ENCODE measurements around the gene ADD2. TPM values are rescaled to one million over a fixed set of nuclear protein-coding genes. Genes with fewer than 3 reads are reported as not detected.

ADD2 gene
- total and polyA plus RNA-seq, 2 experiments from 2014 or later, result 34.6 to 223 TPM

- peaks cover 38% of the 10 kb centered on the region for H3K4me1 ChIP-seq (ENCODE audit: insufficient read depth)
- TF ChIP-seq CREB1 (CRISPR knock-in tag; IDR thresholded peaks at IDR 0.05; ENCODE audit: low read depth), result no peak
- TF ChIP-seq, protein P1, sequence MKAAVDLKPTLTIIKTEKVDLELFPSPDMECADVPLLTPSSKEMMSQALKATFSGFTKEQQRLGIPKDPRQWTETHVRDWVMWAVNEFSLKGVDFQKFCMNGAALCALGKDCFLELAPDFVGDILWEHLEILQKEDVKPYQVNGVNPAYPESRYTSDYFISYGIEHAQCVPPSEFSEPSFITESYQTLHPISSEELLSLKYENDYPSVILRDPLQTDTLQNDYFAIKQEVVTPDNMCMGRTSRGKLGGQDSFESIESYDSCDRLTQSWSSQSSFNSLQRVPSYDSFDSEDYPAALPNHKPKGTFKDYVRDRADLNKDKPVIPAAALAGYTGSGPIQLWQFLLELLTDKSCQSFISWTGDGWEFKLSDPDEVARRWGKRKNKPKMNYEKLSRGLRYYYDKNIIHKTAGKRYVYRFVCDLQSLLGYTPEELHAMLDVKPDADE (IDR thresholded peaks at IDR 0.05), result no peak
- no peak for TF ChIP-seq ZNF114 (CRISPR knock-in tag; IDR thresholded peaks at IDR 0.05)
- no peak for TF ChIP-seq ZNF331 (CRISPR knock-in tag; IDR thresholded peaks at IDR 0.05; ENCODE audit: low read depth)
- TF ChIP-seq JUNB (IDR thresholded peaks at IDR 0.05; ENCODE audit: unreplicated experiment), result no peak
- TF ChIP-seq STAT1 (IDR thresholded peaks at IDR 0.05; ENCODE audit: unreplicated experiment), result no peak
- TF ChIP-seq POLR2AphosphoS5 (IDR thresholded peaks at IDR 0.05; ENCODE audit: low read depth), result no peak
- TF ChIP-seq EZH2phosphoT487 (IDR thresholded peaks at IDR 0.05; ENCODE audit: unreplicated experiment), result no peak
- TF ChIP-seq, protein P2, sequence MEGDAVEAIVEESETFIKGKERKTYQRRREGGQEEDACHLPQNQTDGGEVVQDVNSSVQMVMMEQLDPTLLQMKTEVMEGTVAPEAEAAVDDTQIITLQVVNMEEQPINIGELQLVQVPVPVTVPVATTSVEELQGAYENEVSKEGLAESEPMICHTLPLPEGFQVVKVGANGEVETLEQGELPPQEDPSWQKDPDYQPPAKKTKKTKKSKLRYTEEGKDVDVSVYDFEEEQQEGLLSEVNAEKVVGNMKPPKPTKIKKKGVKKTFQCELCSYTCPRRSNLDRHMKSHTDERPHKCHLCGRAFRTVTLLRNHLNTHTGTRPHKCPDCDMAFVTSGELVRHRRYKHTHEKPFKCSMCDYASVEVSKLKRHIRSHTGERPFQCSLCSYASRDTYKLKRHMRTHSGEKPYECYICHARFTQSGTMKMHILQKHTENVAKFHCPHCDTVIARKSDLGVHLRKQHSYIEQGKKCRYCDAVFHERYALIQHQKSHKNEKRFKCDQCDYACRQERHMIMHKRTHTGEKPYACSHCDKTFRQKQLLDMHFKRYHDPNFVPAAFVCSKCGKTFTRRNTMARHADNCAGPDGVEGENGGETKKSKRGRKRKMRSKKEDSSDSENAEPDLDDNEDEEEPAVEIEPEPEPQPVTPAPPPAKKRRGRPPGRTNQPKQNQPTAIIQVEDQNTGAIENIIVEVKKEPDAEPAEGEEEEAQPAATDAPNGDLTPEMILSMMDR (conservative IDR thresholded peaks at IDR 0.05; ENCODE audit: low read depth in 2 of 2), result no peak
- TF ChIP-seq EZH2 (IDR thresholded peaks at IDR 0.05; ENCODE audit: low read depth, unreplicated experiment), result no peak
- no peak for TF ChIP-seq REST (IDR thresholded peaks at IDR 0.05; ENCODE audit: unreplicated experiment)
- TF ChIP-seq ZNF462 (CRISPR knock-in tag; IDR thresholded peaks at IDR 0.05), result no peak
- TF ChIP-seq NANOG (IDR thresholded peaks at IDR 0.05; ENCODE audit: borderline replicate concordance), result no peak
- H4K20me1 ChIP-seq (replicated peaks; ENCODE audit: insufficient read depth), result no peaks in the 10 kb centered on the region
- H3K36me3 Mint-ChIP-seq (ENCODE audit: low read depth), result peaks cover 2% of the 10 kb centered on the region; the same call in 2 of the 3 replicates
- H3K4me2 ChIP-seq, result peak overlapping the region; percentile 68
- H3K36me3 ChIP-seq (ENCODE audit: insufficient read depth), result no peaks in the 10 kb centered on the region
- no peak overlapping the region for H2AFZ ChIP-seq
- H3K27ac Mint-ChIP-seq, result peak overlapping the region; percentile 74
- no peak for DNase-seq (ENCODE audit: low spot score)
- no peaks in the 10 kb centered on the region for H3K79me2 ChIP-seq (replicated peaks; ENCODE audit: insufficient read depth)
- no peaks in the 10 kb centered on the region for H3K9me2 ChIP-seq (ENCODE audit: insufficient read depth)
- no peaks in the 10 kb centered on the region for H3K27me3 ChIP-seq (ENCODE audit: insufficient read depth)
- H3K9me3 Mint-ChIP-seq, result peaks cover 2% of the 10 kb centered on the region; the same call in 2 of the 3 replicates
- peak overlapping the region; percentile 100; the same call in 1 of the 2 replicates for H3K27ac ChIP-seq (ENCODE audit: low read depth)
- ATAC-seq, result no peak
- no peak overlapping the region for H3K4me3 Mint-ChIP-seq
- H3K4me3 ChIP-seq, result no peak overlapping the region
- peaks cover 4% of the 10 kb centered on the region for H3K27me3 Mint-ChIP-seq (ENCODE audit: insufficient read depth, low read depth, poor library complexity)
- peaks cover 6% of the 10 kb centered on the region; the same call in 1 of the 2 replicates for H3F3A ChIP-seq (replicated peaks; ENCODE audit: low read depth)
- peaks cover 25% of the 10 kb centered on the region for H3K4me1 Mint-ChIP-seq
Measured at GRCh38 chr2:70627211-70627898, 140.6 kb downstream of the ADD2 start.

Data from GM23338 (cell line).